SH-SY5Y (cell line): ENCODE results near the gene GPR17.

Source experiments
- GATA2 ChIP-seq: IDR thresholded peaks from 2 replicates; pipeline ENCODE4 v1.6.1; 2011; ENCODE audit warnings: mild to moderate bottlenecking, low read depth, low read length
- GATA3 ChIP-seq: IDR thresholded peaks from 2 replicates; pipeline ENCODE4 v1.6.1; 2011; ENCODE audit warnings: low read depth, mild to moderate bottlenecking, low read length, moderate library complexity

DNA sequence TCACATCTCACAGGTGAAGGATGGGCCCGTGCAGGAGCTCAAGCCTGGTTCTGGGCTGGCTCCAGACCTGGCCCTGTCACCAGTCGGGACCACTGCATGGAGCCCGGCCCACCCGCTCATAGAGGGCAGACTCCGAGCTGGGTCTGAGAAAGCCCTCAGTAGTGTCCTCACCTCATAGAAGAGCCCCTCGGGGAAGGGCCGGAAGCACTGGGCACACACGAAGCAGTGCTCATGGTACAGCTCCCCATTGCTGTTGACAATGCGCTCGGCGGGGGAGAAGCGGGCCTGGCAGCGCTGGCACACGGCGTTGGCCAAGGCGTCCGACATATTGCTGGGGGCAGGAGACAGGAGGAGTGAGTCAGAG, 11.3 kb downstream of the GPR17 start:
- TF ChIP-seq GATA2 = no peak
- TF ChIP-seq GATA3 = no peak
